Osteoblast (primary cell): ENCODE results near the gene RAD51B. TPM values are rescaled to one million over a fixed set of nuclear protein-coding genes. Genes with fewer than 3 reads are reported as not detected.

Experiments
- DNase-seq: peaks from one replicate; pipeline ENCODE4 v3.0.0; 2011; ENCODE audit warnings: low spot score, mixed read lengths; ENCODE audit not compliant: insufficient read length; ENCODE audit errors: missing footprints
- H2AFZ ChIP-seq: 2 replicates; pipeline ENCODE4 v1.6.0; 2011; ENCODE audit warnings: mild to moderate bottlenecking, low read length
- H3K27ac ChIP-seq: 2 replicates; pipeline ENCODE4 v1.5.1; 2011; ENCODE audit warnings: mild to moderate bottlenecking, low read depth, low read length, moderate library complexity
- H3K27me3 ChIP-seq: 2 replicates; pipeline ENCODE4 v1.6.0; 2012; ENCODE audit warnings: mild to moderate bottlenecking, control low read depth, inconsistent platforms, low read length, moderate library complexity; ENCODE audit not compliant: insufficient read depth
- H3K36me3 ChIP-seq: 2 replicates; pipeline ENCODE4 v1.5.1; 2011; ENCODE audit warnings: mild to moderate bottlenecking, low read length, control low read depth, moderate library complexity; ENCODE audit not compliant: insufficient read depth
- H3K4me1 ChIP-seq: 2 replicates; pipeline ENCODE4 v1.5.1; 2011; ENCODE audit warnings: mild to moderate bottlenecking, low read length, control low read depth, moderate library complexity; ENCODE audit not compliant: insufficient read depth
- H3K4me2 ChIP-seq: 2 replicates; pipeline ENCODE4 v1.6.0; 2011; ENCODE audit warnings: mild to moderate bottlenecking, low read length; ENCODE audit not compliant: insufficient read depth
- H3K4me3 ChIP-seq: fragments of 200-600 bp; sonication (generic); 3 replicates; pipeline ENCODE4 v1.5.1; 2012; ENCODE audit warnings: mild to moderate bottlenecking, low read length, inconsistent platforms; ENCODE audit not compliant: insufficient read depth
- H3K79me2 ChIP-seq: 2 replicates; pipeline ENCODE4 v1.6.0; 2012; ENCODE audit warnings: mild to moderate bottlenecking, low read length, control low read depth, inconsistent platforms; ENCODE audit not compliant: insufficient read depth
- H3K9me3 ChIP-seq: 2 replicates; pipeline ENCODE4 v1.5.1; 2011; ENCODE audit warnings: low read depth, low read length, control low read depth
- H4K20me1 ChIP-seq: 2 replicates; pipeline ENCODE4 v1.6.0; 2012; ENCODE audit warnings: mild to moderate bottlenecking, low read length, control low read depth; ENCODE audit not compliant: insufficient read depth
- total RNA-seq: library from RNA; depleted of rRNA; stranded (reverse); fragments of >200 nt; gene quantifications from 2 replicates; pipeline ENCODE4 v1.2.3, GENCODE V29; 2012
- TF ChIP-seq, protein P1 (sequence below): IDR thresholded peaks from 2 replicates; pipeline ENCODE4 v1.5.1; 2011; ENCODE audit warnings: mild to moderate bottlenecking, low read depth, low read length, moderate library complexity; ENCODE audit errors: extremely low read depth

RAD51B gene
- total RNA-seq, 1 donor, result 13.8 TPM

DNA sequence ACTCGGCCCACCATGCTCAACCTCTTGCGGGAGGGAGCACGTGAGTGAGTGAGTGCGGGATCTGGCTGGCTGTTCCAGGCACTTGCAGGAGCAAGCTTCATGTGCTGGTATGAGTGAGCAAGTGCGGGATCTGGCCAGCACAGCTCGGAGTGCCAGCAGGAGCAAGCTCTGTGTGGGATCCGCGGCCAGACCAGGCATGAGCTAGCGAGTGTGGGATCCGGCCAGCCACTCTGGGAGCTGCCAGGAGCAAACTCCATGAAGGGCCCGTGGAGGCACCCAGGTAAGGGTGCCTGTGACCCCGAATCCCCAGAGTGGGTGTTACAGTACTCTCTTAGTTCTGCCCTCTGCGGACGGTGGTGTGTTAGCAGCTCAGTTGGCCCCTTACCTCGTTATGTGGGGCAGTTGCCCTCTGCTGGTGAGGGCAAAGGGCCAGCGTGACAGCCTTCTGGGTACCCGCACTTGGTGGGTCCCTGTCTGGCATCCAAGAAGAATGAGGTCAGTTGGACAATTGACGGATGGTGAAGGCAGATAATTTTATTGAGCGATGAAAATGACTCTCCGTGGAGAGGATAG is 38.3 kb downstream of the RAD51B start:
- TF ChIP-seq, protein P1, sequence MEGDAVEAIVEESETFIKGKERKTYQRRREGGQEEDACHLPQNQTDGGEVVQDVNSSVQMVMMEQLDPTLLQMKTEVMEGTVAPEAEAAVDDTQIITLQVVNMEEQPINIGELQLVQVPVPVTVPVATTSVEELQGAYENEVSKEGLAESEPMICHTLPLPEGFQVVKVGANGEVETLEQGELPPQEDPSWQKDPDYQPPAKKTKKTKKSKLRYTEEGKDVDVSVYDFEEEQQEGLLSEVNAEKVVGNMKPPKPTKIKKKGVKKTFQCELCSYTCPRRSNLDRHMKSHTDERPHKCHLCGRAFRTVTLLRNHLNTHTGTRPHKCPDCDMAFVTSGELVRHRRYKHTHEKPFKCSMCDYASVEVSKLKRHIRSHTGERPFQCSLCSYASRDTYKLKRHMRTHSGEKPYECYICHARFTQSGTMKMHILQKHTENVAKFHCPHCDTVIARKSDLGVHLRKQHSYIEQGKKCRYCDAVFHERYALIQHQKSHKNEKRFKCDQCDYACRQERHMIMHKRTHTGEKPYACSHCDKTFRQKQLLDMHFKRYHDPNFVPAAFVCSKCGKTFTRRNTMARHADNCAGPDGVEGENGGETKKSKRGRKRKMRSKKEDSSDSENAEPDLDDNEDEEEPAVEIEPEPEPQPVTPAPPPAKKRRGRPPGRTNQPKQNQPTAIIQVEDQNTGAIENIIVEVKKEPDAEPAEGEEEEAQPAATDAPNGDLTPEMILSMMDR, result no peak
- Histone ChIP-seq H3K27me3 (no peaks in the 10 kb centered on the region), H3K4me2 (no peak overlapping the region)

DNA sequence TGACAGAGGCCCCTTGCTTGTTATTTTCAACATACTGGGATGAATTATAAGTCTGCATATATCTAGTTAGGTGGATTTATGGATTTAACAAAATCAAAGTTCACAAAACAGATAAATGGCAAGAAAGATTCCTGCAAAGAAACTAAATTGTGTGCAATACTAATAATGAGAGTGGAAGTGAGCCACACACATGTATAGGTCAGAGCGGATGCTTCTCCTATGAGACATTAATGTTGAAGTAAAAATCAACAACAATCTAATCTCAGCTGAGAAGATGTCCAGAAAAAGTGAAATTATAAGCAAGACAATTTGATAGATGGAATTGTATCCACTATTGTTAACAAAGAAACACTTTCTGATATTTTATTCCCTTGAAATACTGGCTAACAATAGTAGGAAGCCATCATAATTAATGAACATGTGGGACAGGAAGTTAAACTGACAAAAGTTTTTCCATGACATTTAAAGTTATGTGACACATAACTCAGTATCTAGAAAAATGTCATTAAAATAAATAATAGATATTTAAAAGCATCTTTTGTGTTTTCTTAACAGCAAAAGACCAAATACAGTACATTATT is 39.7 kb downstream of the RAD51B start:
- Histone ChIP-seq H3K4me2 (no peak overlapping the region), H3K27ac (no peak overlapping the region)

More for the DNA sequence above, 38.3 kb downstream of the RAD51B start:
- no peaks in the 10 kb centered on the region for H3K36me3 ChIP-seq
- no peaks in the 10 kb centered on the region for H4K20me1 ChIP-seq
- H3K27ac ChIP-seq, result no peak overlapping the region
- no peaks in the 10 kb centered on the region for H3K9me3 ChIP-seq
- H2AFZ ChIP-seq, result no peak overlapping the region
- no peaks in the 10 kb centered on the region for H3K4me1 ChIP-seq
- H3K79me2 ChIP-seq, result no peaks in the 10 kb centered on the region
- DNase-seq, result no peak
- H3K4me3 ChIP-seq, result no peak overlapping the region

DNA sequence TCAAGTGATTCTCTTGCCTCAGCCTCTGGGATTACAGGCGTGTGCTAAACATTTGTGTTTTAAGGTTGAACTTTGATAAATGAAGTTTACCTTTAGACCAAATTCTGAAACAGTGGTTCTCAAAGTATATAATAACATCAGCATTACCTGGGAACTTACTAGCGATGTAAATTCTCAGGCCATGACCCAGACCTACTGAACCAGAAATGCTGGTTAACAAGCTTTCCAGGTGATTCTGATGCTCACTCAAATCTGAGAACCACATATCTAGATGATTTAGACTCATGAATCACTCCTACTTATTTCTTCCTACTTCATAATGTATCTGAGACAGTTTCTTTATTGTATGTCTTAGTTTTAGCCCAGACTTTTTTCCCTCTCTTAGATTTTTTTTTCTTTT is 43.6 kb downstream of the RAD51B start:
- no peak for DNase-seq
- TF ChIP-seq, protein P1, result no peak
- H4K20me1 ChIP-seq, result no peaks in the 10 kb centered on the region

More for the DNA sequence above, 39.7 kb downstream of the RAD51B start:
- DNase-seq, result no peak
- no peak overlapping the region for H3K4me3 ChIP-seq
- H2AFZ ChIP-seq, result no peak overlapping the region
- no peaks in the 10 kb centered on the region for H3K4me1 ChIP-seq
- TF ChIP-seq, protein P1, result no peak
- H4K20me1 ChIP-seq, result no peaks in the 10 kb centered on the region
- no peaks in the 10 kb centered on the region for H3K36me3 ChIP-seq
- no peaks in the 10 kb centered on the region for H3K9me3 ChIP-seq
- no peaks in the 10 kb centered on the region for H3K79me2 ChIP-seq
- no peaks in the 10 kb centered on the region for H3K27me3 ChIP-seq

DNA sequence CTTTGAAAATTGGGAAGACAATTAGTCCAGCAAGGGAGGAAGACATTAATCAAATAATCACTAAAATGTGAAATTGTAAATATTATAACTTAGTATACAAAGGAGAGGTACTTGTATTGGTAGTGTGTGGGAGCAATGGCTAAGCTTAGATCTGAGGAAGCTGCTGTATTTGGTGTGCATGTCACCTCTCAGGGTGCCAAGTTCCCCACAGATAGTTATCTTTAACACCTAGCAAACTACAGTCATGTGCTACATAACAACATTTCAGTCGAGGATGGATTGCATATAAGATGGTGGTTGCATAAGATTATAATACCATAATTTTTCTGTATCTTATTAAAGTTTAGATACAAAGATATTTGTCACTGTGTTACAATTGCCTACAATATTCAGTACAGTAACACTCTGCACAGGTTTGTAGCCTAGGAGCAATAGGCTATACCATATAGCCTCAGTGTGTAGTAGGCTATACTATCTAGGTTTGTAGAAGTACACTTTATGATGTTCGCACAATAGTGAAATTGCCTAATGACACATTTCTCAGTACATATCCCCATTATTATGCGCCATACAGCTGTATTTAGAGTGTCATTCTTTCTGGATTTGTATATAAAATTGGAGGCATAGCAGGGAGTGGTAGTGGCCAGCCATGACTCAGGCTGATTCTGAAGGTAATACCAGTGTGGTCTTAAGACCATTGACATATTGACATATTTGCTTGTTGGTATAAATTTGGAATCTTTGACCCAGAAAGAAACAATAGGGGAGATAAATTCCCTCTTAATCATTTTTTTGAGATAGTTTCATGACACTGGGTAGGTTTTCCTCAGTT is 55.8 kb downstream of the RAD51B start:
- no peak for DNase-seq
- no peaks in the 10 kb centered on the region for H3K27me3 ChIP-seq
- H3K4me2 ChIP-seq, result no peak overlapping the region
- H3K27ac ChIP-seq, result no peak overlapping the region
- no peak overlapping the region for H2AFZ ChIP-seq
- H3K4me1 ChIP-seq, result no peaks in the 10 kb centered on the region
- no peaks in the 10 kb centered on the region for H3K79me2 ChIP-seq
- no peaks in the 10 kb centered on the region for H3K36me3 ChIP-seq
- H3K9me3 ChIP-seq, result no peaks in the 10 kb centered on the region
- H3K4me3 ChIP-seq, result no peak overlapping the region
- TF ChIP-seq, protein P1, result no peak
- H4K20me1 ChIP-seq, result no peaks in the 10 kb centered on the region

More for the DNA sequence above, 43.6 kb downstream of the RAD51B start:
- no peak overlapping the region for H2AFZ ChIP-seq
- no peaks in the 10 kb centered on the region for H3K27me3 ChIP-seq
- no peak overlapping the region for H3K4me3 ChIP-seq
- H3K36me3 ChIP-seq, result no peaks in the 10 kb centered on the region
- no peaks in the 10 kb centered on the region for H3K4me1 ChIP-seq
- H3K79me2 ChIP-seq, result no peaks in the 10 kb centered on the region
- H3K27ac ChIP-seq, result no peak overlapping the region
- H3K9me3 ChIP-seq, result no peaks in the 10 kb centered on the region
- no peak overlapping the region for H3K4me2 ChIP-seq
